A673 (cell line): Measurements from ENCODE around the gene LVRN. TPM values are rescaled to one million over a fixed set of nuclear protein-coding genes. Genes with fewer than 3 reads are reported as not detected.

ENCODE experiments used
- BruUV-seq: library from RNA; stranded (reverse); fragments of 400-500 nt; replicated peaks from 2 replicates; lab custom pipeline; 2021; lab: Mats Ljungman, UMichigan
- CTCF ChIA-PET: fragments of 300-600 bp; sonication (Branson Sonifier 250); formaldehyde crosslinking; loops from one replicate; lab custom pipeline; 2022; ENCODE audit warnings: antibody characterized with exemption; lab: Charles Lee
- POLR2A ChIA-PET: fragments of 300-600 bp; sonication (Branson Sonifier 250); formaldehyde crosslinking; loops from one replicate; lab custom pipeline; 2022; ENCODE audit warnings: antibody characterized with exemption; ENCODE audit not compliant: low non-redundant PET; lab: Charles Lee
- DNase-seq: peaks from one replicate; pipeline ENCODE4 v3.0.0-alpha.2; 2015; ENCODE audit warnings: low spot score
- H3K27ac ChIP-seq: fragments of 200-600 bp; sonication (generic); 2 replicates; pipeline ENCODE4 v1.5.1; 2016; ENCODE audit warnings: mixed run types, low read depth, mild to moderate bottlenecking, mixed read lengths, antibody characterized with exemption, low read length; ENCODE audit not compliant: poor library complexity, severe bottlenecking
- H3K27me3 ChIP-seq: fragments of 200-600 bp; sonication (generic); replicated peaks from 2 replicates; pipeline ENCODE4 v1.6.1; 2017; ENCODE audit warnings: mixed run types, low read depth, mild to moderate bottlenecking, mixed read lengths, antibody characterized with exemption, low read length; ENCODE audit not compliant: insufficient read depth, poor library complexity
- H3K36me3 ChIP-seq: fragments of 200-600 bp; sonication (generic); 2 replicates; pipeline ENCODE4 v1.6.1; 2016; ENCODE audit warnings: mixed run types, mild to moderate bottlenecking, mixed read lengths, antibody characterized with exemption, low read length; ENCODE audit not compliant: insufficient read depth, poor library complexity, severe bottlenecking
- H3K4me1 ChIP-seq: fragments of 200-600 bp; sonication (generic); 2 replicates; pipeline ENCODE4 v1.6.1; 2017; ENCODE audit warnings: mixed run types, mild to moderate bottlenecking, mixed read lengths, antibody characterized with exemption, low read length; ENCODE audit not compliant: insufficient read depth, poor library complexity, severe bottlenecking
- H3K4me3 ChIP-seq: fragments of 200-600 bp; sonication (generic); 2 replicates; pipeline ENCODE4 v1.5.1; 2016; ENCODE audit warnings: low read depth, mixed run types, mild to moderate bottlenecking, mixed read lengths, low read length; ENCODE audit not compliant: poor library complexity, severe bottlenecking
- H3K9me3 ChIP-seq: fragments of 200-600 bp; sonication (generic); 2 replicates; pipeline ENCODE4 v1.6.1; 2016; ENCODE audit warnings: mixed run types, low read depth, mild to moderate bottlenecking, mixed read lengths, antibody characterized with exemption, low read length; ENCODE audit not compliant: poor library complexity, severe bottlenecking
- EZH2 ChIP-seq: fragments of 200-600 bp; sonication (generic); IDR thresholded peaks from 2 replicates; pipeline ENCODE4 v1.6.1; 2017; ENCODE audit warnings: borderline replicate concordance, low read depth, mild to moderate bottlenecking, mixed read lengths, antibody characterized with exemption, low read length; ENCODE audit not compliant: poor library complexity, severe bottlenecking
- intact Hi-C: fragments of 100-400 bp; cut with micrococcal nuclease; formaldehyde crosslinking; loops from one replicate; pipeline ENCODE4 v1.10.0; 2022; ENCODE audit not compliant: unreplicated experiment
- total RNA-seq: library from RNA; stranded (reverse); gene quantifications from 2 replicates; pipeline ENCODE4 v1.2.3, GENCODE V29; 2021
- TF ChIP-seq, protein P1 (sequence below): fragments of 300-800, 200-600 bp; sonication (generic); conservative IDR thresholded peaks from 2 replicates; pipeline ENCODE4 v1.5.1; 2017; ENCODE audit warnings: low read depth, mild to moderate bottlenecking, antibody characterized with exemption, low read length, moderate library complexity, mixed read lengths

LVRN gene
- total RNA-seq, 1 experiment from 2014 or later, result not detected

GRCh38 chr5:116032991-116033390, 70.7 kb downstream of the LVRN start:
- H3K4me3 ChIP-seq, result no peak overlapping the region
- ChIA-PET POLR2A (interaction anchor here (0.6 kb wide), 1 partner anchor 188 kb away, joined by 13 read pairs; no protein-coding TSS in a partner anchor), CTCF (no interaction called here)
- H3K36me3 ChIP-seq, result no peaks in the 10 kb centered on the region
- DNase-seq, result no peak
- no peak overlapping the region for H3K27ac ChIP-seq
- no peaks in the 10 kb centered on the region for H3K4me1 ChIP-seq
- BruUV-seq, result no TSS peak
- intact Hi-C loops, result no loop called here
- H3K27me3 ChIP-seq, result no peaks in the 10 kb centered on the region
- H3K9me3 ChIP-seq, result no peaks in the 10 kb centered on the region
- TF ChIP-seq EZH2, result no peak
- TF ChIP-seq, protein P1, sequence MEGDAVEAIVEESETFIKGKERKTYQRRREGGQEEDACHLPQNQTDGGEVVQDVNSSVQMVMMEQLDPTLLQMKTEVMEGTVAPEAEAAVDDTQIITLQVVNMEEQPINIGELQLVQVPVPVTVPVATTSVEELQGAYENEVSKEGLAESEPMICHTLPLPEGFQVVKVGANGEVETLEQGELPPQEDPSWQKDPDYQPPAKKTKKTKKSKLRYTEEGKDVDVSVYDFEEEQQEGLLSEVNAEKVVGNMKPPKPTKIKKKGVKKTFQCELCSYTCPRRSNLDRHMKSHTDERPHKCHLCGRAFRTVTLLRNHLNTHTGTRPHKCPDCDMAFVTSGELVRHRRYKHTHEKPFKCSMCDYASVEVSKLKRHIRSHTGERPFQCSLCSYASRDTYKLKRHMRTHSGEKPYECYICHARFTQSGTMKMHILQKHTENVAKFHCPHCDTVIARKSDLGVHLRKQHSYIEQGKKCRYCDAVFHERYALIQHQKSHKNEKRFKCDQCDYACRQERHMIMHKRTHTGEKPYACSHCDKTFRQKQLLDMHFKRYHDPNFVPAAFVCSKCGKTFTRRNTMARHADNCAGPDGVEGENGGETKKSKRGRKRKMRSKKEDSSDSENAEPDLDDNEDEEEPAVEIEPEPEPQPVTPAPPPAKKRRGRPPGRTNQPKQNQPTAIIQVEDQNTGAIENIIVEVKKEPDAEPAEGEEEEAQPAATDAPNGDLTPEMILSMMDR, result no peak

DNA sequence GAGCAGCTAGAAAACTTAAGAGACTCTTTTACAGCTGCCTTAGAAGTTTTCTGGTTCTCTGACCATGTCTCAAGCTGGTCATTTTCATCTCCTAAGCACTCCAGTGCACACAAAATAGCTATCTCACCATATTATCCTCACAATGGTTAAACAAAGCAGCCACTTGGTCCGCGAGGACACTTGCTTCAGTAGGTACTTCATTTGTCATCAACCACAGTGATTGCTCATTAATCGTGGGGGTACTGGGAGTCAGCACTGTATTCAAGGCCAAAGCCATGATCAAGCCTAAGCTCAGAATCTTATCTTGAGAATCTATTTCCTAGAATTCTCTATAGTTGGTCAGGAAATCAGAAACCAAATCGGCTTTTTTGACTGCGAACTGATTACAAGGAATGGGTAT, 72.8 kb downstream of the LVRN start:
- Histone ChIP-seq H3K36me3 (no peaks in the 10 kb centered on the region), H3K4me1 (no peaks in the 10 kb centered on the region), H3K4me3 (no peak overlapping the region), H3K27me3 (no peaks in the 10 kb centered on the region), H3K9me3 (no peaks in the 10 kb centered on the region), H3K27ac (no peak overlapping the region)
- DNase-seq, result no peak
- intact Hi-C loops, result no loop called here
- ChIA-PET POLR2A (no interaction called here), CTCF (no interaction called here)
- no TSS peak for BruUV-seq
- no peak for TF ChIP-seq EZH2
- TF ChIP-seq, protein P1, result no peak

DNA sequence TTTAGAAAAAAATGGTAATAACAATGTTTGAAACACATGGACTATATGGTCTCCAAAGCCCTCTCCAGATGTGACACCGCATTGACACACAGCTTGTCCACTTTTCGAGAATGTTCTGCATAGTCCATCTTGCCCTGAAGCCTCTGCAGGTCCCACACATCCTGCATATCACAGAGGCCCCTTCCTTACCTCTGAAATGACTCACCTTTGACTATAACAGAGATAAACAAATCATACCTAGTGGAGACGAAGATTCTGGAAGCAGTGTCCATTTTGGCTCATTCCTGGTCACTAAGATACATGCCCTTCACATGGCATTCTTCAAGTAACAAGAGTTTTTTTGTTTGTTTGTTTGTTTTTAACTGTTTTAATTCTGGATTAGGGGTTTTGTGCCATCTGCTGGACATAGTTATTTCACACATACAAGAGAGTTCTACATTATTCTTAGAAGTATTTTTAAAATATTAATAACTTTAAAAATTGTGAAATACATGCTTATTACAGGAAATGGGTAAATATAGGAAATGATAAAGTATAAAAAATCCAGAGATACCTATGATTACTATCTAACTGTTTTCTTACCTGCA, 75.1 kb downstream of the LVRN start:
- BruUV-seq, result no TSS peak
- no peak for TF ChIP-seq EZH2
- TF ChIP-seq, protein P1, result peak; percentile 36; the same call in 1 of the 2 replicates
- DNase-seq, result no peak
- Histone ChIP-seq H3K4me3 (no peak overlapping the region), H3K36me3 (no peaks in the 10 kb centered on the region), H3K27ac (no peak overlapping the region), H3K4me1 (no peaks in the 10 kb centered on the region), H3K27me3 (no peaks in the 10 kb centered on the region), H3K9me3 (no peaks in the 10 kb centered on the region)
- intact Hi-C loops, result no loop called here
- ChIA-PET POLR2A (no interaction called here), CTCF (no interaction called here)
